Keratinocyte (primary cell): Measurements from ENCODE around the gene CDK15. TPM values are rescaled to one million over a fixed set of nuclear protein-coding genes. Genes with fewer than 3 reads are reported as not detected.

Experiments
- DNase-seq: peaks from one replicate; pipeline ENCODE4 v3.0.0-alpha.2; 2011; ENCODE audit warnings: low read depth, missing footprints, low spot score
- FAIRE-seq: peaks from 2 replicates; lab custom pipeline; 2011; peaks lifted over from hg19 to GRCh38; lab: Jason Lieb, UNC
- H2AFZ ChIP-seq: 2 replicates; pipeline ENCODE4 v1.6.0; 2012; ENCODE audit warnings: low read length, control low read depth, inconsistent platforms; ENCODE audit not compliant: control insufficient read depth
- H3K27ac ChIP-seq: 2 replicates; pipeline ENCODE4 v1.5.1; 2011; ENCODE audit warnings: low read length; ENCODE audit not compliant: control insufficient read depth, insufficient read depth
- H3K27me3 ChIP-seq: 3 replicates; pipeline ENCODE4 v1.6.0; 2011; ENCODE audit warnings: low read length; ENCODE audit not compliant: control insufficient read depth, insufficient read depth; ENCODE audit errors: extremely low read depth
- H3K36me3 ChIP-seq, 2 experiments: 2 replicates in 1 of 2; 3 replicates in 1 of 2; pipeline ENCODE4 v1.5.1; 2011; ENCODE audit warnings: low read length in 2 of 2, mild to moderate bottlenecking in 1 of 2; ENCODE audit not compliant: control insufficient read depth in 2 of 2, insufficient read depth in 2 of 2; ENCODE audit errors: extremely low read depth in 1 of 2
- H3K4me1 ChIP-seq: 3 replicates; pipeline ENCODE4 v1.5.1; 2011; ENCODE audit warnings: low read length; ENCODE audit not compliant: control insufficient read depth, insufficient read depth; ENCODE audit errors: extremely low read depth
- H3K4me2 ChIP-seq: 3 replicates; pipeline ENCODE4 v1.6.0; 2011; ENCODE audit warnings: low read depth, low read length; ENCODE audit not compliant: control insufficient read depth, insufficient read depth; ENCODE audit errors: extremely low read depth
- H3K4me3 ChIP-seq, 3 experiments: fragments of 200-600 bp in 1 of 3; sonication (generic) in 1 of 3; 2 replicates in 2 of 3; 3 replicates in 1 of 3; pipeline ENCODE4 v1.5.1; 2011 to 2016; ENCODE audit warnings: low read length in 3 of 3, mild to moderate bottlenecking in 3 of 3, control low read depth in 2 of 3, inconsistent platforms in 1 of 3, low read depth in 1 of 3, mixed read lengths in 1 of 3, mixed run types in 1 of 3, moderate library complexity in 1 of 3; ENCODE audit not compliant: control insufficient read depth in 2 of 3, insufficient read depth in 2 of 3; ENCODE audit errors: extremely low read depth in 1 of 3
- H3K79me2 ChIP-seq: 2 replicates; pipeline ENCODE4 v1.6.0; 2012; ENCODE audit warnings: low read length; ENCODE audit not compliant: control insufficient read depth, insufficient read depth
- H3K9ac ChIP-seq: 3 replicates; pipeline ENCODE4 v1.6.0; 2011; ENCODE audit warnings: low read length; ENCODE audit not compliant: control insufficient read depth, insufficient read depth; ENCODE audit errors: extremely low read depth
- H3K9me1 ChIP-seq: 3 replicates; pipeline ENCODE4 v1.6.0; 2011; ENCODE audit warnings: low read length; ENCODE audit not compliant: control insufficient read depth, insufficient read depth; ENCODE audit errors: extremely low read depth
- H3K9me3 ChIP-seq: 2 replicates; pipeline ENCODE4 v1.5.1; 2012; ENCODE audit warnings: low read depth, low read length; ENCODE audit not compliant: control insufficient read depth
- H4K20me1 ChIP-seq: 3 replicates; pipeline ENCODE4 v1.6.0; 2011; ENCODE audit warnings: low read length; ENCODE audit not compliant: control insufficient read depth, insufficient read depth; ENCODE audit errors: extremely low read depth
- EZH2 ChIP-seq: IDR thresholded peaks from one replicate; pipeline ENCODE4 v1.6.1; 2012; ENCODE audit warnings: inconsistent platforms, mild to moderate bottlenecking, low read length, moderate library complexity
- dilution Hi-C: fragments of 300-500 bp; cut with MboI; formaldehyde crosslinking; loops from one replicate; pipeline ENCODE4 v1.7.0; 2020; ENCODE audit warnings: low sequenced_read_pairs; ENCODE audit not compliant: extremely low pct_ligation_motif_present
- polyA plus RNA-seq, 5 experiments: library from polyadenylated mRNA; depleted of rRNA in 3 of 5; stranded (reverse) in 3 of 5; stranded (forward) in 1 of 5; unstranded in 1 of 5; fragments of >200 nt; gene quantifications; 1 replicate in 1 of 5; 2 replicates in 3 of 5; 3 replicates in 1 of 5; pipeline versions ENCODE4 v1.2.1 to v1.2.3, GENCODE V29; 2011 to 2012; ENCODE audit warnings: missing spikeins in 2 of 5, low read depth in 1 of 5, low replicate concordance in 1 of 5
- TF ChIP-seq, protein P1 (sequence below), 3 experiments: IDR thresholded peaks in 1 of 3; conservative IDR thresholded peaks in 1 of 3; optimal IDR thresholded peaks in 1 of 3; 2 replicates in 2 of 3; 3 replicates in 1 of 3; pipeline versions ENCODE3 to v1.5.1; 2011; ENCODE audit warnings: low read length in 3 of 3, mild to moderate bottlenecking in 3 of 3, moderate library complexity in 2 of 3, control low read depth in 1 of 3, inconsistent platforms in 1 of 3; ENCODE audit not compliant: insufficient read depth in 2 of 3; ENCODE audit errors: extremely low read depth in 1 of 3

Gene CDK15
- polyA plus RNA-seq, 1 donor (not counting 4 experiments of a cell fraction or from before 2014, with no cell fraction given): 0.96 TPM

DNA sequence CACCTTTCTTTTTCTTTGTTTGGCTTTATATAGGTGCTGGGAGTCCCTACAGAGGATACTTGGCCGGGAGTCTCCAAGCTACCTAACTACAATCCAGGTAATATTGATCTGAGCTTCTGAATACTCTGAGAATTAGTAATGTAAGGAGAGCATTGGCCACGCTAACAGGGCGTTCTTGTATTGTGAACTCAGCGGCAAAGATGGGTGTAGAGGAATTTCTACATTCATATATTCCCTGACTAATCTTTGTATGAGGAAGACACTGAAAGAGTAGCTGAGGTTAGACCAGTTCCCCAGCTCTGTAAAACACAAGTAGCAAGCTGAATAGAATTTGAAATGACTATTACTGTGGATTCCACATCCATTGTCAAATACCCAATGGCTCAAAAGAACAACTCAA is 48.5 kb downstream of the CDK15 start:
- DNase-seq (peak; percentile 52), FAIRE-seq (no peak)
- H3K9me1 ChIP-seq: no peaks in the 10 kb centered on the region
- no peaks in the 10 kb centered on the region for H3K9me3 ChIP-seq
- H3K27me3 ChIP-seq: no peaks in the 10 kb centered on the region
- H3K4me1 ChIP-seq: peaks cover 38% of the 10 kb centered on the region
- H3K9ac ChIP-seq: peak overlapping the region; percentile 62
- peak overlapping the region; percentile 87 for H3K27ac ChIP-seq
- peak overlapping the region; percentile 62 for H2AFZ ChIP-seq
- TF ChIP-seq, protein P1, sequence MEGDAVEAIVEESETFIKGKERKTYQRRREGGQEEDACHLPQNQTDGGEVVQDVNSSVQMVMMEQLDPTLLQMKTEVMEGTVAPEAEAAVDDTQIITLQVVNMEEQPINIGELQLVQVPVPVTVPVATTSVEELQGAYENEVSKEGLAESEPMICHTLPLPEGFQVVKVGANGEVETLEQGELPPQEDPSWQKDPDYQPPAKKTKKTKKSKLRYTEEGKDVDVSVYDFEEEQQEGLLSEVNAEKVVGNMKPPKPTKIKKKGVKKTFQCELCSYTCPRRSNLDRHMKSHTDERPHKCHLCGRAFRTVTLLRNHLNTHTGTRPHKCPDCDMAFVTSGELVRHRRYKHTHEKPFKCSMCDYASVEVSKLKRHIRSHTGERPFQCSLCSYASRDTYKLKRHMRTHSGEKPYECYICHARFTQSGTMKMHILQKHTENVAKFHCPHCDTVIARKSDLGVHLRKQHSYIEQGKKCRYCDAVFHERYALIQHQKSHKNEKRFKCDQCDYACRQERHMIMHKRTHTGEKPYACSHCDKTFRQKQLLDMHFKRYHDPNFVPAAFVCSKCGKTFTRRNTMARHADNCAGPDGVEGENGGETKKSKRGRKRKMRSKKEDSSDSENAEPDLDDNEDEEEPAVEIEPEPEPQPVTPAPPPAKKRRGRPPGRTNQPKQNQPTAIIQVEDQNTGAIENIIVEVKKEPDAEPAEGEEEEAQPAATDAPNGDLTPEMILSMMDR (optimal IDR thresholded peaks at IDR 0.05 in 1 of 3, IDR thresholded peaks at IDR 0.05 in 1 of 3, conservative IDR thresholded peaks at IDR 0.05 in 1 of 3; ENCODE audit: extremely low read depth in 1 of 3, insufficient read depth in 2 of 3, low read length in 3 of 3): no peak
- TF ChIP-seq EZH2: no peak
- H3K36me3 ChIP-seq: no peaks in the 10 kb centered on the region
- no peaks in the 10 kb centered on the region for H4K20me1 ChIP-seq
- dilution Hi-C loops: no loop called here
- H3K79me2 ChIP-seq: no peaks in the 10 kb centered on the region
- peak overlapping the region in 2 of 3 experiments; percentile 18 to 34 for H3K4me3 ChIP-seq
- H3K4me2 ChIP-seq: peak overlapping the region; percentile 78

DNA sequence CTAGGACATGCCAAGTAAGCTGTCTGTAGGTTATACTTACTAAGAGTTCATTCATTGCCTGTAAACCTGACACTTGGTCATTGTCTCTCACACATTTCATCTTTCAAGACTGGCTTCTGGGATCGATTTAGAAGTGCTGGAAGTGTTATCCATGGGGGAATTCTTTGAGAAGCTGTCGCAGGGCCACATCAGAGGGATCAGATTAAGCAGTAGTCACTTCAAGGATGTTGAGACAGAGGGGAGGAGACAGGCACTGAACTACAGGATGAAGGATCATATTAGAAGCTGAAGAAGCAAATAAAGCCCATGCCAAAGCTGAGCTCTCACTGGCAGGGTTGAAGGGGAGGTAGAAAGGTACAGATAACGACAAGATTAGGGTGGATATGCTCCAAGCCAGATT is 49.0 kb downstream of the CDK15 start:
- Histone ChIP-seq H3K27me3 (no peaks in the 10 kb centered on the region), H3K36me3 (no peaks in the 10 kb centered on the region), H3K4me2 (peak overlapping the region; percentile 78), H3K27ac (peak overlapping the region; percentile 87), H3K4me3 (peak overlapping the region in 2 of 3 experiments; percentile 9 to 11), H3K9me3 (no peaks in the 10 kb centered on the region), H3K9me1 (no peaks in the 10 kb centered on the region), H3K79me2 (no peaks in the 10 kb centered on the region), H4K20me1 (no peaks in the 10 kb centered on the region), H3K4me1 (peaks cover 38% of the 10 kb centered on the region), H3K9ac (peak overlapping the region; percentile 62), H2AFZ (peak overlapping the region; percentile 67)
- dilution Hi-C loops: no loop called here
- TF ChIP-seq, protein P1 (optimal IDR thresholded peaks at IDR 0.05 in 1 of 3, IDR thresholded peaks at IDR 0.05 in 1 of 3, conservative IDR thresholded peaks at IDR 0.05 in 1 of 3; ENCODE audit: extremely low read depth in 1 of 3, insufficient read depth in 2 of 3, low read length in 3 of 3): no peak
- no peak for TF ChIP-seq EZH2
- DNase-seq (no peak), FAIRE-seq (peak; percentile 65)
